Panc1 (cell line): ENCODE data around the gene L3MBTL2.

Source experiments
- CTCF ChIP-seq: fragments of 450-650 bp; IDR thresholded peaks from 2 replicates; pipeline ENCODE4 v1.5.1; 2017; ENCODE audit warnings: mild to moderate bottlenecking
- POLR2AphosphoS5 ChIP-seq: IDR thresholded peaks from 2 replicates; pipeline ENCODE4 v1.6.1; 2012; ENCODE audit warnings: mild to moderate bottlenecking, low read depth, low read length, moderate library complexity
- REST ChIP-seq, 2 experiments: IDR thresholded peaks; 2 replicates each; pipeline ENCODE4 v1.6.1; 2011 to 2012; ENCODE audit warnings: low read depth in 2 of 2, control low read depth in 1 of 2, low read length in 1 of 2, mild to moderate bottlenecking in 1 of 2, moderate library complexity in 1 of 2; ENCODE audit not compliant: insufficient read depth in 1 of 2
- TCF7L2 ChIP-seq: IDR thresholded peaks from 2 replicates; pipeline ENCODE4 v1.6.1; 2011; ENCODE audit warnings: mild to moderate bottlenecking, low read depth, low read length, inconsistent platforms

- TF ChIP-seq CTCF (no peak), TCF7L2 (no peak), POLR2AphosphoS5 (no peak), REST (IDR thresholded peaks at IDR 0.05; ENCODE audit: insufficient read depth in 1 of 2, low read depth in 2 of 2, low read length in 1 of 2) (no peak)
Observed at GRCh38 chr22:41217553-41218157, 12.5 kb downstream of the L3MBTL2 start.
